ENCODE data around the gene FOXK2. TPM values are rescaled to one million over a fixed set of nuclear protein-coding genes. Genes with fewer than 3 reads are reported as not detected.

FOXK2 gene
- total and polyA plus RNA-seq, 4 donors, result 15.3 to 58.8 (median 35.8) TPM

- peaks cover 0 to 6% of the 10 kb centered on the region in 2 donors for H3K36me3 ChIP-seq (ENCODE audit: control insufficient read depth in 1 of 2, insufficient read depth in 2 of 2, low read length in 1 of 2)
- intact Hi-C loops (cut with DNase I), result no loop called here
- 74 to 76% methylated on average over 23 of the region's 23 CpGs for WGBS, 2 donors
- DNase-seq (no peak), ATAC-seq (ENCODE audit: low FRiP score) (no peak)
- H3K4me3 ChIP-seq (ENCODE audit: low read length in 2 of 2), result no peak overlapping the region
- no peaks in the 10 kb centered on the region for H3K9me3 ChIP-seq (ENCODE audit: control insufficient read depth, low read length)
- no peak overlapping the region for H3K27ac ChIP-seq (ENCODE audit: low read depth in 1 of 2, low read length in 2 of 2)
- no peaks in the 10 kb centered on the region for H3K27me3 ChIP-seq (ENCODE audit: control insufficient read depth in 1 of 2, insufficient read depth in 2 of 2, low read length in 1 of 2)
- H3K4me1 ChIP-seq (ENCODE audit: control insufficient read depth in 1 of 2, insufficient read depth in 2 of 2, low read length in 2 of 2), result no peaks in the 10 kb centered on the region
Observed at GRCh38 chr17:82598256-82599119, 79.0 kb downstream of the FOXK2 start.

DNA sequence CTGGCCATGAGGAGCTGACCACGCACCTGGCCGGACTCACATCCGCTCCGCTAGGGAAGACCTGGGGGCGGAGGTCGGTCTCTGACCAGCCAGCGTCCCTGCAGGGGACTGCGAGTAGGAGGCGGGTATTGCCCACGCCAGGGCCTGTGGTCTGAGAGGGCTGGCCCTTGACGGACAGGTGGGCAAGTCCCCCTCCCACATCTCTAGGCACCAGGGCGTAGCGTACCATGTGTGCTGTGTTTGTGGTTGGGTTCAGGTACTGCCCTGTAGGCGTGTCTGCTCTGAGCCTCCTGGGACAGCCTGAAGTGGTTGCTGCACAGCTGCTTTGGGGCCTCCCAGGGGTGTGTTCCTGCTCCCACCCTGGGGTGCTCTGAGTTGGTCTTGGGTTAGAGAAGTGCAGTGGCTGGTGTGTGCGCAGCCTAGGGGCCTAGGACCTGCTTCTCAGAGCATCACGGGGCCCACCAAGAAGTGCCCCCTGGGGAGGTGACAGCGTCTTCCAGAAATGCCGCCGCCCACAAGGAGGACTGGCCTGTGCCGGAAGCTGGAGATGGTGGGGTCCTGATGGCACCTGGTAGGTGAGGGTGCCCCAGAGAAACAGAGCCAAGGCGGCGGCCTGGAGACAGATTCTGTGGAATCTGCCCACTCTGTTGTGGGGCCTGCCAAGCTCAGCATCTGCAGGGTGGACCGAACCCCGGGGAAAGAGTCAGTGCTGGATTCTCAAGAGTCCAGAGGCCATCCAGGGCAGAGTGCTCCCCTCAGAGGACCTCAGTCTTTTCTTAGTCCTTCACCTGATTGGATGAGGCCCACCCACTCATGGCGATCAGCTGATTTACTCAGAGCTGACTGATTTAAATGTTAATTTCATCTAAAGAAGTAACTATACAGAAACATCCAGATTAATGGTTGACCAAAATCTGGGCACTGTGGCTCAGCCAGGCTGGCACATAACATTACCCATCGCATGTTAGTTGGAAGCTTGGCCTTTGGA lies 80.4 kb downstream of the FOXK2 start:
- peaks cover 0 to 6% of the 10 kb centered on the region in 2 donors for H3K36me3 ChIP-seq (ENCODE audit: control insufficient read depth in 1 of 2, insufficient read depth in 2 of 2, low read length in 1 of 2)
- no peak for ATAC-seq (ENCODE audit: low FRiP score)

DNA sequence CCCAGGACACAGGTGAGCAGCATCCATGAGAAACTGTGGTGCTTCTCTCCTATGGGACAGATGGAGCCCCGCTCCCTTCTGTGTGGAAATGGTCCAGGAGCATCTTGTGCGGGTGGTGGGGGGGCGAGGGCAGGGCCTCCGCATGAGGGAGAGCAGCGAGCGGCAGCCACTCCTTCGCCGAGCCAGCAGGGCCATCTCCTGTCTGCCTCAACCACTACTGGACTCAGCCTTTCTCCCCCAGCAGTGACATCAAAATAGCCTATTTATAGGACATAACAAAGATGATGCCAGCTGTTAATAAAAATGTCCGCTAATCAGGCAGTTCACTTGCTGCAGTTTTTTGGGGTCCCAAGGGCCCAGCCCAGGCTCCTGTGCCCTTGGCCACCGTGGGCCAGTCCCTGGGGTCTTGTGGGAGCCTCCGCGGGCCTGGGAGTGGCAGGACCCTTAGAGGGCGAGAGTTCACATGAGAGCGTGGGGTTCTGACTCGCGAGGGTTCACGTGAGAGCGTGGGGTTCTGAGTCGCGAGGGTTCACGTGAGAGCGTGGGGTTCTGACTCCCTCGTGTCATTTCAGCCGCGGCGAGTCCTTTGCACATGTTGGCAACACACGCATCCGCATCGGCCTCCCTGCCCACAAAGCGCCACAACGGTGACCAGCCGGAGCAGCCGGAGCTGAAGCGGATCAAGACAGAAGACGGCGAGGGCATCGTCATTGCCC lies 81.4 kb downstream of the FOXK2 start:
- H3K4me3 ChIP-seq (ENCODE audit: low read length in 2 of 2), result no peak overlapping the region
- ATAC-seq (ENCODE audit: low FRiP score) (no peak), DNase-seq (no peak)
- intact Hi-C loops (cut with DNase I), result no loop called here
- 95% methylated on average over 37 of the region's 37 CpGs for WGBS, 2 donors
- no peaks in the 10 kb centered on the region for H3K27me3 ChIP-seq (ENCODE audit: control insufficient read depth in 1 of 2, insufficient read depth in 2 of 2, low read length in 1 of 2)
- no peaks in the 10 kb centered on the region for H3K9me3 ChIP-seq (ENCODE audit: control insufficient read depth, low read length)
- no peaks in the 10 kb centered on the region for H3K4me1 ChIP-seq (ENCODE audit: control insufficient read depth in 1 of 2, insufficient read depth in 2 of 2, low read length in 2 of 2)
- H3K27ac ChIP-seq (ENCODE audit: low read depth in 1 of 2, low read length in 2 of 2), result no peak overlapping the region
- peaks cover 0 to 6% of the 10 kb centered on the region in 2 donors for H3K36me3 ChIP-seq (ENCODE audit: control insufficient read depth in 1 of 2, insufficient read depth in 2 of 2, low read length in 1 of 2)

More for the DNA sequence above, 80.4 kb downstream of the FOXK2 start:
- H3K4me3 ChIP-seq (ENCODE audit: low read length in 2 of 2), result no peak overlapping the region
- no peaks in the 10 kb centered on the region for H3K27me3 ChIP-seq (ENCODE audit: control insufficient read depth in 1 of 2, insufficient read depth in 2 of 2, low read length in 1 of 2)
- H3K27ac ChIP-seq (ENCODE audit: low read depth in 1 of 2, low read length in 2 of 2), result no peak overlapping the region
- no peaks in the 10 kb centered on the region for H3K9me3 ChIP-seq (ENCODE audit: control insufficient read depth, low read length)
- 93% methylated on average over 26 of the region's 26 CpGs for WGBS, 2 donors
- no peaks in the 10 kb centered on the region for H3K4me1 ChIP-seq (ENCODE audit: control insufficient read depth in 1 of 2, insufficient read depth in 2 of 2, low read length in 2 of 2)
- peak in 1 of 2 donors; percentile 67 for DNase-seq
- intact Hi-C loops (cut with DNase I), result no loop called here

- Histone ChIP-seq H3K36me3 (ENCODE audit: control insufficient read depth in 1 of 2, insufficient read depth in 2 of 2, low read length in 1 of 2) (peaks cover 0 to 6% of the 10 kb centered on the region in 2 donors), H3K4me1 (ENCODE audit: control insufficient read depth in 1 of 2, insufficient read depth in 2 of 2, low read length in 2 of 2) (no peaks in the 10 kb centered on the region), H3K4me3 (ENCODE audit: low read length in 2 of 2) (no peak overlapping the region), H3K27ac (ENCODE audit: low read depth in 1 of 2, low read length in 2 of 2) (no peak overlapping the region), H3K9me3 (ENCODE audit: control insufficient read depth, low read length) (no peaks in the 10 kb centered on the region), H3K27me3 (ENCODE audit: control insufficient read depth in 1 of 2, insufficient read depth in 2 of 2, low read length in 1 of 2) (no peaks in the 10 kb centered on the region)
- ATAC-seq (ENCODE audit: low FRiP score), result no peak
- no peak for DNase-seq
- intact Hi-C loops (cut with DNase I), result no loop called here
- 96 to 97% methylated on average over 24 of the region's 24 CpGs for WGBS, 2 donors
Observed at GRCh38 chr17:82601447-82602000, 82.0 kb downstream of the FOXK2 start.

DNA sequence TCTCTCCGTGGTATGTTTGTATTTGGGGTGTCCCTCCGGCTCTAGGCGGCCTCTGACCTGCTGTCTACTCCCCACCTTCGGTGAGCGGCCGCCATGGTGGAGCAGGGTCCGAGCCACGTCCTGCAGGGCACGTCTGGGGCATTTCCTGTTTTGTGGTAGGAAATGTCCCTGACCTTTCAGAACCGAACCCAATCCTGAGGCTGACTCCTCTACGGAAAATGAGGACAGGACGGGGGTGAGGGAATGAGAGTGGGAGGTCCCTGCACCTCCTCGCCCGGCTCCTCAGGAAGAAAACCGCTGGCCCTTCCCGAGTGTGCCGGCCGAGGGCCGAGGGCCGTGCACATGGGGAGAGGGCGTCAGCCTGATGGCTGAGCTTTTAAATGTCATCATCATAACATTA lies 83.0 kb downstream of the FOXK2 start:
- DNase-seq, result no peak
- H3K4me3 ChIP-seq (ENCODE audit: low read length in 2 of 2), result no peak overlapping the region
- intact Hi-C loops (cut with DNase I), result no loop called here
- H3K4me1 ChIP-seq (ENCODE audit: control insufficient read depth in 1 of 2, insufficient read depth in 2 of 2, low read length in 2 of 2), result no peaks in the 10 kb centered on the region
- H3K27me3 ChIP-seq (ENCODE audit: control insufficient read depth in 1 of 2, insufficient read depth in 2 of 2, low read length in 1 of 2), result no peaks in the 10 kb centered on the region
- H3K27ac ChIP-seq (ENCODE audit: low read depth in 1 of 2, low read length in 2 of 2), result no peak overlapping the region
- ATAC-seq (ENCODE audit: low FRiP score), result no peak
- WGBS, 2 donors, result 76 to 80% methylated on average over 21 of the region's 21 CpGs
- H3K36me3 ChIP-seq (ENCODE audit: control insufficient read depth in 1 of 2, insufficient read depth in 2 of 2, low read length in 1 of 2), result peaks cover 0 to 6% of the 10 kb centered on the region in 2 donors
- no peaks in the 10 kb centered on the region for H3K9me3 ChIP-seq (ENCODE audit: control insufficient read depth, low read length)

GRCh38 chr17:82602986-82603710 lies 83.6 kb downstream of the FOXK2 start:
- Histone ChIP-seq H3K9me3 (ENCODE audit: control insufficient read depth, low read length) (no peaks in the 10 kb centered on the region), H3K36me3 (ENCODE audit: control insufficient read depth in 1 of 2, insufficient read depth in 2 of 2, low read length in 1 of 2) (peaks cover 0 to 6% of the 10 kb centered on the region in 2 donors), H3K4me3 (ENCODE audit: low read length in 2 of 2) (no peak overlapping the region), H3K27ac (ENCODE audit: low read depth in 1 of 2, low read length in 2 of 2) (no peak overlapping the region), H3K27me3 (ENCODE audit: control insufficient read depth in 1 of 2, insufficient read depth in 2 of 2, low read length in 1 of 2) (no peaks in the 10 kb centered on the region), H3K4me1 (ENCODE audit: control insufficient read depth in 1 of 2, insufficient read depth in 2 of 2, low read length in 2 of 2) (no peaks in the 10 kb centered on the region)
- 83 to 84% methylated on average over 20 of the region's 20 CpGs for WGBS, 2 donors
- ATAC-seq (ENCODE audit: low FRiP score) (no peak), DNase-seq (no peak)
- intact Hi-C loops (cut with DNase I), result no loop called here

DNA sequence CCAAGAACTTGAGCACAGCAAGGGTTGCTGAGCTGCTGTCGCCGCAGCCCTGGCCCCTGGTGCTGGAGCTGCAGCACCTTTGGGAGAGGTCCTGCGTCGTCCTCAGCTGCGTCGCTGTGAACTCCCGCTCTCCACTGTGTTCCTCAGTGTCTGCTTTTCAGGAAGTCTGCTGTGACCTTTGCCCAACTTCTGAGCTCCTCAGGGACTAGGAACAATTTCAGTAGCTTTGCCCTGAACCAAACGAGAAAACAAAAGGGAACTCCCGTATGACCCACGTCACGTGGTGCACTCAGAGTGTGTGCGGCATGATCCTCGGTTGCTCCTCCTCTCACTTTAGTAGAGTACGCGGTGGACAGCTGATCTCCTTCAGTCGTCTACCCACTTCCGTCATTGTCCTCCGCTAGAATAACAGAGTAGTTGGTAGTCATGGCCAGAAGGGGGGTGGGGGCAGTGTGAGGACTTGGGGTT lies 84.5 kb downstream of the FOXK2 start:
- WGBS, 2 donors, result 63 to 69% methylated on average over 18 of the region's 18 CpGs
- Histone ChIP-seq H3K9me3 (ENCODE audit: control insufficient read depth, low read length) (no peaks in the 10 kb centered on the region), H3K4me1 (ENCODE audit: control insufficient read depth in 1 of 2, insufficient read depth in 2 of 2, low read length in 2 of 2) (no peaks in the 10 kb centered on the region), H3K36me3 (ENCODE audit: control insufficient read depth in 1 of 2, insufficient read depth in 2 of 2, low read length in 1 of 2) (peaks cover 0 to 6% of the 10 kb centered on the region in 2 donors), H3K27ac (ENCODE audit: low read depth in 1 of 2, low read length in 2 of 2) (no peak overlapping the region), H3K27me3 (ENCODE audit: control insufficient read depth in 1 of 2, insufficient read depth in 2 of 2, low read length in 1 of 2) (no peaks in the 10 kb centered on the region), H3K4me3 (ENCODE audit: low read length in 2 of 2) (no peak overlapping the region)
- intact Hi-C loops (cut with DNase I), result no loop called here
- ATAC-seq (ENCODE audit: low FRiP score) (peak; percentile 69), DNase-seq (peak in 1 of 2 donors; percentile 87)
